Measurements from ENCODE around the gene PARK7. TPM values are rescaled to one million over a fixed set of nuclear protein-coding genes. Genes with fewer than 3 reads are reported as not detected.

The PARK7 gene
- total RNA-seq, 2 experiments from 2014 or later: 138 to 306 TPM

DNA sequence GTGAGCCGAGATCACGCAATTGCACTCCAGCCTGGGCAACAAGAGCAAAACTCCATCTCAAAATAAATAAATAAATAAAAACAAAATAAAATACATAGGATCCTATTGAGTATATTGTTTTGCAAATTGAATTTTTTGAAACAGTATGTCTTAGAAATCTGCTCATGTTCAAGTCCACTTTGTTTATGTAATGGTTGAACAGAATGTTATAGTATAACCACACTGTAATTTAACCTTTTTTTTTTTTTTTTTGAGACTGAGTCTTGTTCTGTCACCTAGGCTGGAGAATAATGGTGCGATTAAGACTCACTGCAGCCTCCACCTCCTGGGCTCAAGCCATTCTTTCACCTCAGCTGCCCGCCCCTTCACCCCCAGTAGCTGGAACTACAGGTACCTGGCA lies 31.4 kb downstream of the PARK7 start:
- ChIA-PET POLR2A (no interaction called here), CTCF (ENCODE audit: unreplicated experiment) (no interaction called here)
- H4K20me1 ChIP-seq (ENCODE audit: insufficient read depth, low read length): no peaks in the 10 kb centered on the region
- H3K4me2 ChIP-seq (ENCODE audit: low read length): no peak overlapping the region
- H3K36me3 ChIP-seq (ENCODE audit: insufficient read depth, low read length): 0 out of 2 replicates have a peak, but pooled peaks cover 5% of the 10 kb centered on the region
- peaks cover 6% of the 10 kb centered on the region for H3K4me1 ChIP-seq (ENCODE audit: insufficient read depth, low read length, poor library complexity, severe bottlenecking)
- H3K9me3 ChIP-seq (ENCODE audit: low read length): no peaks in the 10 kb centered on the region
- no peak overlapping the region for H3K4me3 ChIP-seq (ENCODE audit: low read depth, low read length, poor library complexity, severe bottlenecking)
- no peak overlapping the region for H3K27ac ChIP-seq (ENCODE audit: low read depth, low read length, poor library complexity, severe bottlenecking)
- H2AFZ ChIP-seq (ENCODE audit: low read length): no peak overlapping the region
- intact Hi-C loops (cut with micrococcal nuclease; ENCODE audit: unreplicated experiment): no loop called here
- no peak for DNase-seq (ENCODE audit: low spot score)
- no TSS peak for BruUV-seq (replicated peaks)
- TF ChIP-seq, protein P1, sequence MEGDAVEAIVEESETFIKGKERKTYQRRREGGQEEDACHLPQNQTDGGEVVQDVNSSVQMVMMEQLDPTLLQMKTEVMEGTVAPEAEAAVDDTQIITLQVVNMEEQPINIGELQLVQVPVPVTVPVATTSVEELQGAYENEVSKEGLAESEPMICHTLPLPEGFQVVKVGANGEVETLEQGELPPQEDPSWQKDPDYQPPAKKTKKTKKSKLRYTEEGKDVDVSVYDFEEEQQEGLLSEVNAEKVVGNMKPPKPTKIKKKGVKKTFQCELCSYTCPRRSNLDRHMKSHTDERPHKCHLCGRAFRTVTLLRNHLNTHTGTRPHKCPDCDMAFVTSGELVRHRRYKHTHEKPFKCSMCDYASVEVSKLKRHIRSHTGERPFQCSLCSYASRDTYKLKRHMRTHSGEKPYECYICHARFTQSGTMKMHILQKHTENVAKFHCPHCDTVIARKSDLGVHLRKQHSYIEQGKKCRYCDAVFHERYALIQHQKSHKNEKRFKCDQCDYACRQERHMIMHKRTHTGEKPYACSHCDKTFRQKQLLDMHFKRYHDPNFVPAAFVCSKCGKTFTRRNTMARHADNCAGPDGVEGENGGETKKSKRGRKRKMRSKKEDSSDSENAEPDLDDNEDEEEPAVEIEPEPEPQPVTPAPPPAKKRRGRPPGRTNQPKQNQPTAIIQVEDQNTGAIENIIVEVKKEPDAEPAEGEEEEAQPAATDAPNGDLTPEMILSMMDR (conservative IDR thresholded peaks at IDR 0.05; ENCODE audit: low read length): no peak
- no peaks in the 10 kb centered on the region for H3K9me2 ChIP-seq (ENCODE audit: insufficient read depth, low read length)
- H3K79me2 ChIP-seq (ENCODE audit: insufficient read depth, low read depth, low read length): no peaks in the 10 kb centered on the region

DNA sequence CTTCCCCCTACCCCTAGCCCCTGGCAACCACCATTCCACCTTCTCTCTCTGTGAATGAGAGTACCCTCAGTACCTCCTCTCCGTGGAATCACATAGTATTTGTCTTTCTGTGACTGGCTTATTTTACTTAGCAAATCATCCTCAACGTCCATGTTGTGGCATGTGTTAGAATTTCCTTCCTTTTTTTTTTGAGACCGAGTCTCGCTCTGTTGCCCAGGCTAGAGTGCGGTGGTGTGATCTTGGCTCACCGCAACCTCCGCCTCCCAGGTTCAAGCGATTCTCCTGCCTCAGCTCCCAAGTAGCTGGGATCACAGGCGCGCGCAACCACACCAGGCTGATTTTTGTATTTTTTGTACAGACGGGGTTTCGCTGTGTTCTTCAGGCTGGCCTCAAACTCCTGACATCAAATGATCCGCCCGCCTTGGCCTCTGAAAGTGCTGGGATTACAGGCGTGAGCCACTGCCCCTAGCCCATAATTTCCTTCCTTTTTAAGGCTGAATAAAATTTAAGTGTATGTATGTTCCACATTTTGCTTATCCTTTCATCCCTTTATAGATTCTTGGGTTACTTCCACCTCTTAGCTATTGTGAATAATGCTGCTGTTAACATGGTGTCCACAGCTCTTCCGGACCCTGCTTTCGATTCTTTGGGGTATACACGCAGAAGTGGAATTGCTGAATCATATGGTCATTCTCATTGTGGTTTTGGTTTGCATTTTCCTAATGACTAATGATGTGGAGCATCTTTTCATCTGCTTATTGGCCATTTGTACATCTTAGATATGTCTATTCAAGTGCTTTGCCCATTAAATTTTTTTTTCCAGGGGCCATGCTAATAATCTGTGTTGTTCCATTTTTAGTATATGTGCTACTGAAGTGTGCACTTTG lies 32.3 kb downstream of the PARK7 start:
- Histone ChIP-seq H3K9me3 (ENCODE audit: low read length) (no peaks in the 10 kb centered on the region), H2AFZ (ENCODE audit: low read length) (no peak overlapping the region), H3K4me2 (ENCODE audit: low read length) (no peak overlapping the region), H4K20me1 (ENCODE audit: insufficient read depth, low read length) (no peaks in the 10 kb centered on the region), H3K36me3 (ENCODE audit: insufficient read depth, low read length) (0 out of 2 replicates have a peak, but pooled peaks cover 5% of the 10 kb centered on the region), H3K4me1 (ENCODE audit: insufficient read depth, low read length, poor library complexity, severe bottlenecking) (peaks cover 6% of the 10 kb centered on the region), H3K27ac (ENCODE audit: low read depth, low read length, poor library complexity, severe bottlenecking) (no peak overlapping the region), H3K9me2 (ENCODE audit: insufficient read depth, low read length) (no peaks in the 10 kb centered on the region), H3K4me3 (ENCODE audit: low read depth, low read length, poor library complexity, severe bottlenecking) (no peak overlapping the region), H3K79me2 (ENCODE audit: insufficient read depth, low read depth, low read length) (no peaks in the 10 kb centered on the region)
- intact Hi-C loops (cut with micrococcal nuclease; ENCODE audit: unreplicated experiment): no loop called here
- BruUV-seq (replicated peaks): no TSS peak
- POLR2A ChIA-PET: no interaction called here
- DNase-seq (ENCODE audit: low spot score): no peak
- no peak for TF ChIP-seq EZH2phosphoT487 (IDR thresholded peaks at IDR 0.05; ENCODE audit: borderline replicate concordance, low read depth, low read length)
- TF ChIP-seq, protein P1 (conservative IDR thresholded peaks at IDR 0.05; ENCODE audit: low read length): no peak
- CTCF ChIA-PET (ENCODE audit: unreplicated experiment): interaction anchor here (0.7 kb wide), 1 partner anchor 31 kb away, joined by 3 read pairs; no protein-coding TSS in a partner anchor

DNA sequence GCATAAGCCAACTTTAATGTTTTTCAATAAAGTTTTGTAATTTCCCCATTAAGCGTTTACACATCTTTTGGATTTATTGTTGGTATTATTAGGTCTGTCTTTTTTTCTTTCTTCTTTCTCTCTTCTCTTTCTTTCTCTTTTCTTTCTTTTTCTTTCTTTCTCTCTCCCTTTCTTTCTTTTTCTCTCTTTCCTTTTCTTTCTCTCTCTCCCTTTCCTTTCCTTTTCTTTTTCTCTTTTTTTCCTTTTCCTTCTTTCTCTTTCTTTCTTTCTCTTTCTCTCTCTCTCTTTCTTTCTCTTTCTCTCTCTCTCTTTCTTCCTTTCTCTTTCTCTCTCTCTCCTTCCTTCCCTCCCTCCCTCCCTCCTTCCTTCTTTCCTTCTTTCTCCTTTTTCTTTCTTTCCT lies 33.3 kb downstream of the PARK7 start:
- H4K20me1 ChIP-seq (ENCODE audit: insufficient read depth, low read length): no peaks in the 10 kb centered on the region
- ChIA-PET CTCF (ENCODE audit: unreplicated experiment) (no interaction called here), POLR2A (no interaction called here)
- H3K4me3 ChIP-seq (ENCODE audit: low read depth, low read length, poor library complexity, severe bottlenecking): no peak overlapping the region
- no peaks in the 10 kb centered on the region for H3K9me3 ChIP-seq (ENCODE audit: low read length)
- H3K4me2 ChIP-seq (ENCODE audit: low read length): no peak overlapping the region
- no peaks in the 10 kb centered on the region for H3K79me2 ChIP-seq (ENCODE audit: insufficient read depth, low read depth, low read length)
- no peak for DNase-seq (ENCODE audit: low spot score)
- BruUV-seq (replicated peaks): no TSS peak
- intact Hi-C loops (cut with micrococcal nuclease; ENCODE audit: unreplicated experiment): no loop called here
- H3K36me3 ChIP-seq (ENCODE audit: insufficient read depth, low read length): 0 out of 2 replicates have a peak, but pooled peaks cover 4% of the 10 kb centered on the region
- H3K9me2 ChIP-seq (ENCODE audit: insufficient read depth, low read length): no peaks in the 10 kb centered on the region
- TF ChIP-seq, protein P1 (conservative IDR thresholded peaks at IDR 0.05; ENCODE audit: low read length): no peak
- TF ChIP-seq EZH2phosphoT487 (IDR thresholded peaks at IDR 0.05; ENCODE audit: borderline replicate concordance, low read depth, low read length): no peak
- no peak overlapping the region for H3K27ac ChIP-seq (ENCODE audit: low read depth, low read length, poor library complexity, severe bottlenecking)
- H3K4me1 ChIP-seq (ENCODE audit: insufficient read depth, low read length, poor library complexity, severe bottlenecking): peaks cover 6% of the 10 kb centered on the region
- H2AFZ ChIP-seq (ENCODE audit: low read length): no peak overlapping the region
